ENCODE results near the gene AGO1. TPM values are rescaled to one million over a fixed set of nuclear protein-coding genes. Genes with fewer than 3 reads are reported as not detected.

Gene AGO1
- total and polyA plus RNA-seq, 2 of the 13 experiments (the other 11 are each of a cell fraction or from before 2014, with no cell fraction given): 9.2 to 18.6 TPM

GRCh38 chr1:35930593-35931445 lies 47.8 kb downstream of the AGO1 start, which contains the start of gene AGO3 (continued):
- no peak for TF ChIP-seq RNF219 (CRISPR knock-in tag; IDR thresholded peaks at IDR 0.05)
- TF ChIP-seq ZNF335 (CRISPR knock-in tag; IDR thresholded peaks at IDR 0.05): no peak
- TF ChIP-seq ZNF644 (CRISPR knock-in tag; IDR thresholded peaks at IDR 0.05; ENCODE audit: low read depth): no peak
- TF ChIP-seq ZNF432 (CRISPR knock-in tag; IDR thresholded peaks at IDR 0.05; ENCODE audit: borderline replicate concordance): no peak
- TF ChIP-seq DRAP1 (CRISPR knock-in tag; IDR thresholded peaks at IDR 0.05): peak; percentile 33; the same call in 1 of the 2 replicates
- TF ChIP-seq HNF1A (IDR thresholded peaks at IDR 0.05; ENCODE audit: low read depth): no peak
- TF ChIP-seq HNF1A (CRISPR knock-in tag; IDR thresholded peaks at IDR 0.05; ENCODE audit: borderline replicate concordance): peak; percentile 76; the same call in 1 of the 2 replicates
- no peak for TF ChIP-seq MNT (IDR thresholded peaks at IDR 0.05)
- no peak for TF ChIP-seq SYNCRIP (IDR thresholded peaks at IDR 0.05; ENCODE audit: insufficient read depth, low read depth, low read length)
- TF ChIP-seq RFXAP (CRISPR knock-in tag; IDR thresholded peaks at IDR 0.05; ENCODE audit: borderline replicate concordance): no peak
- no peak; the same call in 1 of the 2 replicates for TF ChIP-seq SOX13 (IDR thresholded peaks at IDR 0.05)
- 0 out of 4 replicates have a peak, but pooled peaks of 1 of the 2 experiments have one; percentile 5 for TF ChIP-seq SOX13 (CRISPR knock-in tag; conservative IDR thresholded peaks at IDR 0.05 in 1 of 2, IDR thresholded peaks at IDR 0.05 in 1 of 2)
- peak; percentile 91 for TF ChIP-seq ZNF451 (CRISPR knock-in tag; IDR thresholded peaks at IDR 0.05)
- TF ChIP-seq E2F1 (CRISPR knock-in tag; IDR thresholded peaks at IDR 0.05): no peak
- no peak for TF ChIP-seq ZNF549 (CRISPR knock-in tag; IDR thresholded peaks at IDR 0.05)
- no peak for TF ChIP-seq MIER3 (CRISPR knock-in tag; IDR thresholded peaks at IDR 0.05; ENCODE audit: borderline replicate concordance)
- TF ChIP-seq ZNF276 (CRISPR knock-in tag; IDR thresholded peaks at IDR 0.05; ENCODE audit: low read depth): peak; percentile 65
